ENCODE data around the gene TEX2.

The TEX2 gene

DNA sequence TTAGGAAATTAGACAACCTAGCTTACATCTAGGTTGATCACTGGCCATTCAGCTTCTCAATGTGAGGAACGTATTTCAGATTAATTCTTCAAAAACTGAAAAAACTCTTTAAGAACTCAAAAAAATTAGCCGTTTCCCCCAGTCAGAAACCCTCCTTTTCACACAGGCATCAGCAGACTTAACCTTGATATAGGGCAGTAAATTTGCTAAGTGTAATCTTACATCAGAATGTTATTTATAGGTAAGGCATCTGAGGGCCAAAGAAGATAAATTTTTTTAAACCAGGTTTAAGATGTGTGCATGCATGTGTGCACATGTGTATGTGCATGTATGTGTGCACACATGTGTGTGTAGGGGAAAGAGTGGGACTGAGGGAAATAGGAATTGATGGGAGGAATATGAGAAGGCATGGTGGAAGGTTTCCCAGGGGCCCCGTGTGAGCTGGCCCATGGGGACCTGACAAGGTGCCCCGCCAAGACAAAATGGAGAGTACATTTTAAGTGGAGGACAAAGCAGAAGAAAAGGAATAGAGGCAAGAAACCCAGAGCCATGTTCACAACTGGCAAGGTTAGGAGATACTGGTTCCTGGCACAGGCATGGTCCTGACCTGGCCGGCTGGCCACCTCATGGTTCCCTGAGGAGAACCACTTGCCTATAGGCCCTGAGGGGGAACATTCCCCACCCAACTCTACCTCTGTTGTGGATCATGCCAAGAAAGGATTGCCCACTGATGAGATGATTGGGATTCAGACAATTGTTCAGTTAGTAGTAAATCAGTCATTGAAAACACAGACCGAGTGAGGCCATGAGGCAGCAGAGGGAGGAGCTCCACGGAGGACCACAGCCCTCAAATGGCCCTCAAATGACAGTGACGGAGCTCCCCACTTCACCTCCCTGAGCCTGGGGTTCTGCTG is 33.0 kb downstream of the TEX2 start:
- Histone ChIP-seq H3K18ac (ENCODE audit: low read length) (no peak overlapping the region), H3K14ac (ENCODE audit: low read length) (no peak overlapping the region), H3K9ac (ENCODE audit: low read depth, low read length, poor library complexity) (no peak overlapping the region), H3K36me3 (replicated peaks in 1 of 2; ENCODE audit: control insufficient read depth in 2 of 2, insufficient read depth in 2 of 2, low read length in 2 of 2) (no peaks in the 10 kb centered on the region), H3K79me1 (ENCODE audit: low read depth, low read length) (no peaks in the 10 kb centered on the region), H3K23ac (ENCODE audit: low read depth, low read length, poor library complexity) (no peak overlapping the region), H2AK5ac (ENCODE audit: low read depth, low read length) (no peak overlapping the region), H2BK12ac (ENCODE audit: low read length) (no peak overlapping the region), H2BK120ac (ENCODE audit: low read depth, low read length) (no peak overlapping the region), H3K4me2 (ENCODE audit: insufficient read depth, low read length, poor library complexity, severe bottlenecking) (no peak overlapping the region), H4K91ac (ENCODE audit: low read depth, low read length, poor library complexity) (no peak overlapping the region), H3K4ac (ENCODE audit: low read length) (no peak overlapping the region), H3K27ac (replicated peaks; ENCODE audit: low read length) (no peak overlapping the region), H3K9me3 (replicated peaks in 1 of 2; ENCODE audit: control insufficient read depth in 2 of 2, insufficient read depth in 1 of 2, low read depth in 1 of 2, low read length in 2 of 2) (no peaks in the 10 kb centered on the region), H3K4me1 (ENCODE audit: control insufficient read depth in 2 of 2, insufficient read depth in 1 of 2, low read depth in 1 of 2, low read length in 2 of 2) (no peaks in the 10 kb centered on the region), H2BK5ac (ENCODE audit: low read length) (no peak overlapping the region), H3K27me3 (ENCODE audit: control insufficient read depth in 3 of 3, insufficient read depth in 3 of 3, low read depth in 1 of 3, low read length in 3 of 3) (no peaks in the 10 kb centered on the region), H3K4me3 (ENCODE audit: low read length in 2 of 2) (no peak overlapping the region), H4K8ac (ENCODE audit: low read depth, low read length) (no peak overlapping the region), H2BK15ac (ENCODE audit: low read length) (no peak overlapping the region), H2AFZ (ENCODE audit: low read length) (no peak overlapping the region)
- no peak for DNase-seq (ENCODE audit: low spot score)
- WGBS, 2 donors (ENCODE audit: extremely low coverage in 2 of 2, insufficient read length in 2 of 2, insufficient replicate concordance in 1 of 2) = no CpG with 5 or more reads among the region's 8 CpGs

DNA sequence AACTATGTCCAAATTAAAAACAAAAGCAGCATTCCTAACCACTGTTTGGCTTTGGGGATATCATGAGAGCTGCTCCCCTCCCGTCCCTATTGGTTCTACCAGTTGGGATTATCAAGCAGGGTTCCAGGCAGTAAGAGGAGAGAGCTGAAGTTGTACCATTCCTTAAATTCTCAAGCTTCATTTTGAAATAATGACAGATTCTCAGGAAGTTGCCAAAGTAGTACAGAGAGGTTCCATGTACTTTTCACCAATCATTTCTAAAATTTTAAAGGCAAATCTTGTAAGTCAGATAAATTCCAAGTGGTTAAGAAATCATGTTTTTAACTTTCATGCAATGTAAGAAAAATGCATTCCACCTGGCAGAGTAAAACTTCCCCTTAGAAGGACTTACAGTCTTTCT is 36.9 kb downstream of the TEX2 start:
- H2AFZ ChIP-seq (ENCODE audit: low read length) = no peak overlapping the region
- H3K27ac ChIP-seq (replicated peaks; ENCODE audit: low read length) = no peak overlapping the region
- H3K23ac ChIP-seq (ENCODE audit: low read depth, low read length, poor library complexity) = no peak overlapping the region
- H4K8ac ChIP-seq (ENCODE audit: low read depth, low read length) = no peak overlapping the region
- H3K4me3 ChIP-seq (ENCODE audit: low read length in 2 of 2) = no peak overlapping the region
- no peaks in the 10 kb centered on the region for H3K9me3 ChIP-seq (replicated peaks in 1 of 2; ENCODE audit: control insufficient read depth in 2 of 2, insufficient read depth in 1 of 2, low read depth in 1 of 2, low read length in 2 of 2)
- no peak overlapping the region for H3K14ac ChIP-seq (ENCODE audit: low read length)
- H3K18ac ChIP-seq (ENCODE audit: low read length) = no peak overlapping the region
- no peaks in the 10 kb centered on the region for H3K4me1 ChIP-seq (ENCODE audit: control insufficient read depth in 2 of 2, insufficient read depth in 1 of 2, low read depth in 1 of 2, low read length in 2 of 2)
- H3K79me1 ChIP-seq (ENCODE audit: low read depth, low read length) = no peaks in the 10 kb centered on the region
- no peaks in the 10 kb centered on the region for H3K36me3 ChIP-seq (replicated peaks in 1 of 2; ENCODE audit: control insufficient read depth in 2 of 2, insufficient read depth in 2 of 2, low read length in 2 of 2)
- no CpG with 5 or more reads among the region's 1 CpG for WGBS, 2 donors (ENCODE audit: extremely low coverage in 2 of 2, insufficient read length in 2 of 2, insufficient replicate concordance in 1 of 2)
- no peak overlapping the region for H3K9ac ChIP-seq (ENCODE audit: low read depth, low read length, poor library complexity)
- no peak overlapping the region for H2AK5ac ChIP-seq (ENCODE audit: low read depth, low read length)
- H2BK12ac ChIP-seq (ENCODE audit: low read length) = no peak overlapping the region
- no peak overlapping the region for H2BK15ac ChIP-seq (ENCODE audit: low read length)
- H2BK5ac ChIP-seq (ENCODE audit: low read length) = no peak overlapping the region
- no peak overlapping the region for H3K4me2 ChIP-seq (ENCODE audit: insufficient read depth, low read length, poor library complexity, severe bottlenecking)
- H3K27me3 ChIP-seq (ENCODE audit: control insufficient read depth in 3 of 3, insufficient read depth in 3 of 3, low read depth in 1 of 3, low read length in 3 of 3) = no peaks in the 10 kb centered on the region
- no peak for DNase-seq (ENCODE audit: low spot score)
- H4K91ac ChIP-seq (ENCODE audit: low read depth, low read length, poor library complexity) = no peak overlapping the region
- no peak overlapping the region for H3K4ac ChIP-seq (ENCODE audit: low read length)
- no peak overlapping the region for H2BK120ac ChIP-seq (ENCODE audit: low read depth, low read length)

DNA sequence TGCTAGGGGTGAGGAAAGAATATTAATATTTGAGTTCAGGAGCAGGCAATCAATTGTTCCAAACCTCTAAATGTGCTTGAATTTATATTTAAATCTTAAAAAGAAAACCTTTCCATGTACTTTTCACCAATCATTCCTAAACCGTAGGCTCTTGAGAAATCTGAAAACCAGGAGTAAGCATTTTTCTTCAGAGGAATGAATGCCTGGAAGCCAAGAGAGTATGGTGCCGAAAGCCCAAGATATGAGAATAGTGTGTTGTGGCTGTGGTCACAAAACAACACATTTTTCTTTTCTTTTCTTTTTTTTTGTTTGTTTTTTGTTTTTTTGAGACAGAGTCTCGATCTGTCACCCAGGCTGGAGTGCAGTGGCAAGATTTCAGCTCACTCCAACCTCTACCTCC is 37.6 kb downstream of the TEX2 start:
- no peak overlapping the region for H2AFZ ChIP-seq (ENCODE audit: low read length)
- no peak overlapping the region for H3K23ac ChIP-seq (ENCODE audit: low read depth, low read length, poor library complexity)
- no CpG with 5 or more reads among the region's 3 CpGs for WGBS, 2 donors (ENCODE audit: extremely low coverage in 2 of 2, insufficient read length in 2 of 2, insufficient replicate concordance in 1 of 2)
- no peak overlapping the region for H3K27ac ChIP-seq (replicated peaks; ENCODE audit: low read length)
- H2BK5ac ChIP-seq (ENCODE audit: low read length) = no peak overlapping the region
- H4K91ac ChIP-seq (ENCODE audit: low read depth, low read length, poor library complexity) = no peak overlapping the region
- no peaks in the 10 kb centered on the region for H3K27me3 ChIP-seq (ENCODE audit: control insufficient read depth in 3 of 3, insufficient read depth in 3 of 3, low read depth in 1 of 3, low read length in 3 of 3)
- no peak overlapping the region for H3K14ac ChIP-seq (ENCODE audit: low read length)
- no peak overlapping the region for H3K4me3 ChIP-seq (ENCODE audit: low read length in 2 of 2)
- no peak overlapping the region for H3K9ac ChIP-seq (ENCODE audit: low read depth, low read length, poor library complexity)
- no peaks in the 10 kb centered on the region for H3K4me1 ChIP-seq (ENCODE audit: control insufficient read depth in 2 of 2, insufficient read depth in 1 of 2, low read depth in 1 of 2, low read length in 2 of 2)
- no peak for DNase-seq (ENCODE audit: low spot score)
- no peak overlapping the region for H3K4me2 ChIP-seq (ENCODE audit: insufficient read depth, low read length, poor library complexity, severe bottlenecking)
- H2BK15ac ChIP-seq (ENCODE audit: low read length) = no peak overlapping the region
- no peak overlapping the region for H2BK120ac ChIP-seq (ENCODE audit: low read depth, low read length)
- no peaks in the 10 kb centered on the region for H3K79me1 ChIP-seq (ENCODE audit: low read depth, low read length)
- no peak overlapping the region for H2AK5ac ChIP-seq (ENCODE audit: low read depth, low read length)
- no peak overlapping the region for H3K4ac ChIP-seq (ENCODE audit: low read length)
- no peak overlapping the region for H4K8ac ChIP-seq (ENCODE audit: low read depth, low read length)
- H3K36me3 ChIP-seq (replicated peaks in 1 of 2; ENCODE audit: control insufficient read depth in 2 of 2, insufficient read depth in 2 of 2, low read length in 2 of 2) = no peaks in the 10 kb centered on the region
- H3K9me3 ChIP-seq (replicated peaks in 1 of 2; ENCODE audit: control insufficient read depth in 2 of 2, insufficient read depth in 1 of 2, low read depth in 1 of 2, low read length in 2 of 2) = no peaks in the 10 kb centered on the region
- no peak overlapping the region for H3K18ac ChIP-seq (ENCODE audit: low read length)
- H2BK12ac ChIP-seq (ENCODE audit: low read length) = no peak overlapping the region

DNA sequence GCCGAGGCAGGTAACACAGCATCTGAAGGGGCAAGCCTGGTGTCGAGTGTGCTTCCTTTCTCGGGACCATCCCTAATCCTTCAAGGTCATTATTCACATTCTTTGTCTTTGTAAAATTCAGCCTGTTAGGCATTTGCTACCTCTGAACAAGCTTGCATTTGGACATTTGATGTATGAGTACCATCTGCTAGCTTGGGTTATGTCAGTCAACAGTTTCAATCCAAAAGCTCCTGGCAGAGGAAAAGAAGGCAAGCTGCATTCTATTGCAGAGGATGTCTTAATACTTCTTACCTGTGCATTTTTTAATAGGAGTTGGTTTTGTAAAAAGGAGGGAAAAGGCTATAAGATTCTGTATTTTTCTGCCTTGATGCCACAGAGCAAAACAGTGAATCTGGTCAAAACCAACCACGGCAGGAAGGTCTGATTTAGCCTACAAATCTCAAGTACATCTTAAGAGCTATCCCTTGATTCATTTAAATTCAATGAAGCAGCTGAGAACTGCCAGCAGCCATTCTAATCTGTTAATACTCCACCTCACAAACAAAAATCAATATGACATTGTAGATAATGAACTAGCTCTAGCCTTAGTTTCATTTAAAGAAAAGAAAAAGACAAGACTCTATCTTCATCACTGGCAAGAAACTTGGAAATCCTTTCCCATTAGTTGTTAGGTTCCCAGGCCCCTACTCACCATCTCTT is 39.0 kb downstream of the TEX2 start:
- H3K14ac ChIP-seq (ENCODE audit: low read length) = no peak overlapping the region
- H2AFZ ChIP-seq (ENCODE audit: low read length) = no peak overlapping the region
- no peak overlapping the region for H3K18ac ChIP-seq (ENCODE audit: low read length)
- WGBS, 2 donors (ENCODE audit: extremely low coverage in 2 of 2, insufficient read length in 2 of 2, insufficient replicate concordance in 1 of 2) = no CpG with 5 or more reads among the region's 4 CpGs
- no peaks in the 10 kb centered on the region for H3K27me3 ChIP-seq (ENCODE audit: control insufficient read depth in 3 of 3, insufficient read depth in 3 of 3, low read depth in 1 of 3, low read length in 3 of 3)
- H2BK5ac ChIP-seq (ENCODE audit: low read length) = no peak overlapping the region
- no peaks in the 10 kb centered on the region for H3K9me3 ChIP-seq (replicated peaks in 1 of 2; ENCODE audit: control insufficient read depth in 2 of 2, insufficient read depth in 1 of 2, low read depth in 1 of 2, low read length in 2 of 2)
- H4K8ac ChIP-seq (ENCODE audit: low read depth, low read length) = no peak overlapping the region
- no peaks in the 10 kb centered on the region for H3K36me3 ChIP-seq (replicated peaks in 1 of 2; ENCODE audit: control insufficient read depth in 2 of 2, insufficient read depth in 2 of 2, low read length in 2 of 2)
- no peak overlapping the region for H3K4ac ChIP-seq (ENCODE audit: low read length)
- H4K91ac ChIP-seq (ENCODE audit: low read depth, low read length, poor library complexity) = no peak overlapping the region
- no peak overlapping the region for H3K4me2 ChIP-seq (ENCODE audit: insufficient read depth, low read length, poor library complexity, severe bottlenecking)
- no peak overlapping the region for H2AK5ac ChIP-seq (ENCODE audit: low read depth, low read length)
- DNase-seq (ENCODE audit: low spot score) = no peak
- no peak overlapping the region for H2BK15ac ChIP-seq (ENCODE audit: low read length)
- no peak overlapping the region for H2BK120ac ChIP-seq (ENCODE audit: low read depth, low read length)
- no peaks in the 10 kb centered on the region for H3K4me1 ChIP-seq (ENCODE audit: control insufficient read depth in 2 of 2, insufficient read depth in 1 of 2, low read depth in 1 of 2, low read length in 2 of 2)
- no peak overlapping the region for H3K4me3 ChIP-seq (ENCODE audit: low read length in 2 of 2)
- H3K27ac ChIP-seq (replicated peaks; ENCODE audit: low read length) = no peak overlapping the region
- H3K79me1 ChIP-seq (ENCODE audit: low read depth, low read length) = no peaks in the 10 kb centered on the region
- no peak overlapping the region for H3K9ac ChIP-seq (ENCODE audit: low read depth, low read length, poor library complexity)
- no peak overlapping the region for H3K23ac ChIP-seq (ENCODE audit: low read depth, low read length, poor library complexity)
- no peak overlapping the region for H2BK12ac ChIP-seq (ENCODE audit: low read length)

All from neuronal stem cell (in vitro differentiated cells).